GM18499 (cell line): ENCODE results near the gene PPP4R3B.
"Not testable (repeated sequence)": the region's sequence is repeated elsewhere in the genome, so short reads cannot be mapped to it uniquely, and the experiment has no call there.

Experiments
- ATAC-seq: cut with Tn5 transposase; IDR thresholded peaks from one replicate; pipeline ENCODE4 v1.9.1; 2021; ENCODE audit warnings: moderate number of reproducible peaks; ENCODE audit not compliant: insufficient read depth, unreplicated experiment

Gene PPP4R3B

GRCh38 chr2:55598056-55598795, 19.2 kb downstream of the PPP4R3B start:
- ATAC-seq: no peak

- not testable (repeated sequence) for ATAC-seq
These were observed 20.6 kb downstream of the PPP4R3B start for GRCh38 chr2:55596795-55597194.

GRCh38 chr2:55595536-55595935, 21.9 kb downstream of the PPP4R3B start:
- no peak for ATAC-seq

GRCh38 chr2:55592130-55592529, 25.3 kb downstream of the PPP4R3B start:
- ATAC-seq: no peak

GRCh38 chr2:55590810-55591440, 26.5 kb downstream of the PPP4R3B start:
- ATAC-seq: peak; percentile 60

- ATAC-seq: no peak
These were observed 31.9 kb downstream of the PPP4R3B start for GRCh38 chr2:55585451-55586080.

GRCh38 chr2:55581874-55582547, 35.4 kb downstream of the PPP4R3B start:
- ATAC-seq: no peak

- ATAC-seq: no peak
These were observed 36.0 kb downstream of the PPP4R3B start for GRCh38 chr2:55581435-55581834.

- ATAC-seq: not testable (repeated sequence)
These were observed 48.4 kb downstream of the PPP4R3B start for GRCh38 chr2:55569002-55569401.

GRCh38 chr2:55567298-55567697, 50.1 kb downstream of the PPP4R3B start:
- ATAC-seq: no peak

GRCh38 chr2:55565613-55566012, 51.8 kb downstream of the PPP4R3B start:
- no peak for ATAC-seq

GRCh38 chr2:55560855-55561254, 56.6 kb downstream of the PPP4R3B start:
- no peak for ATAC-seq

- ATAC-seq: no peak
These were observed 60.6 kb downstream of the PPP4R3B start for GRCh38 chr2:55556809-55557208.

- ATAC-seq: no peak
These were observed 61.4 kb downstream of the PPP4R3B start for GRCh38 chr2:55555977-55556376.

- ATAC-seq: no peak
These were observed 64.1 kb downstream of the PPP4R3B start for GRCh38 chr2:55553321-55553720.

- ATAC-seq: no peak
These were observed 66.9 kb downstream of the PPP4R3B start for GRCh38 chr2:55550368-55551102.

GRCh38 chr2:55547679-55548078, 69.7 kb downstream of the PPP4R3B start:
- ATAC-seq: not testable (repeated sequence)

- ATAC-seq: no peak
These were observed 70.4 kb downstream of the PPP4R3B start for GRCh38 chr2:55547001-55547400.

GRCh38 chr2:55530539-55531081, 86.8 kb downstream of the PPP4R3B start:
- ATAC-seq: no peak

GRCh38 chr2:55526174-55526573, 91.2 kb downstream of the PPP4R3B start:
- ATAC-seq: no peak
